NB4 (cell line): ENCODE measurements around the gene GLB1L.
"Not testable (repeated sequence)": the region's sequence is repeated elsewhere in the genome, so short reads cannot be mapped to it uniquely, and the experiment has no call there.

Source experiments
- DNase-seq: peaks from one replicate; pipeline ENCODE4 v3.0.0; 2010; ENCODE audit warnings: low read depth
- H3K4me3 ChIP-seq: one replicate; pipeline ENCODE4 v1.5.1; 2011; ENCODE audit warnings: mild to moderate bottlenecking, low read depth, low read length, moderate library complexity
- CTCF ChIP-seq: IDR thresholded peaks from one replicate; pipeline ENCODE4 v1.5.1; 2012; ENCODE audit warnings: low read depth, low read length
- MYC ChIP-seq: IDR thresholded peaks from 2 replicates; pipeline ENCODE4 v1.6.1; 2011; ENCODE audit warnings: low read depth, low read length
- POLR2A ChIP-seq: IDR thresholded peaks from 2 replicates; pipeline ENCODE4 v1.6.1; 2011; ENCODE audit warnings: mild to moderate bottlenecking; ENCODE audit not compliant: insufficient read length; ENCODE audit errors: extremely low read depth
- TF ChIP-seq, protein P1 (sequence below): IDR thresholded peaks from 2 replicates; pipeline ENCODE4 v1.6.1; 2011; ENCODE audit warnings: low read depth, low read length

Gene GLB1L

DNA sequence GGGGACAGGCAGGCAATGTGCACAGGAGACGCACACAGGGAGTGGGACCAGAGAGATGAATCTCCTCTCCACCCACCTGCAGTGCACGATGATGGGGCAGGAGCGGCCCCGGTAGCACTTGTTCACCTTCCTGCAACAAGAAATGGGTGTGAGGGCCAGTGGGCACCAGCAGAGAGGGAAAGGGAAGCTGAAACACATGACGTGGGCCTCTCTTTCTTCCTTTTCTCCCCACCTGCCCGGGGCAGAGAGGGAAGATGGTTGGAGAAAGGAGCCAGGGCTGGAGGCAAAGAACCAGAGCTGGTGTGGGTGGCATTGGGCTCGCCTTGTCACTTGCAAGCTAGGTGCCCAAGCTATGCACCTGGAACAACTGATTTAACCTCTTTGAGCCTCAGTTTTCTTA, 46.1 kb upstream of the GLB1L start:
- no peak for DNase-seq
- TF ChIP-seq, protein P1, sequence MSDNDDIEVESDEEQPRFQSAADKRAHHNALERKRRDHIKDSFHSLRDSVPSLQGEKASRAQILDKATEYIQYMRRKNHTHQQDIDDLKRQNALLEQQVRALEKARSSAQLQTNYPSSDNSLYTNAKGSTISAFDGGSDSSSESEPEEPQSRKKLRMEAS, result no peak
- TF ChIP-seq MYC, result no peak
- TF ChIP-seq POLR2A, result no peak
- H3K4me3 ChIP-seq, result no peak overlapping the region

- no peak for TF ChIP-seq CTCF
- no peak for TF ChIP-seq POLR2A
- TF ChIP-seq, protein P1, result no peak
- no peak for TF ChIP-seq MYC
- no peak for DNase-seq
Observed at GRCh38 chr2:219290381-219291171, 45.3 kb upstream of the GLB1L start.

GRCh38 chr2:219289537-219290361, 44.5 kb upstream of the GLB1L start:
- DNase-seq, result peak; percentile 48
- no peak overlapping the region for H3K4me3 ChIP-seq
- TF ChIP-seq, protein P1, result 0 out of 2 replicates have a peak, but pooled peaks have one; percentile 12
- TF ChIP-seq CTCF (no peak), POLR2A (no peak), MYC (no peak)

More at GRCh38 chr2:219290381-219291171, 45.3 kb upstream of the GLB1L start:
- no peak overlapping the region for H3K4me3 ChIP-seq

DNA sequence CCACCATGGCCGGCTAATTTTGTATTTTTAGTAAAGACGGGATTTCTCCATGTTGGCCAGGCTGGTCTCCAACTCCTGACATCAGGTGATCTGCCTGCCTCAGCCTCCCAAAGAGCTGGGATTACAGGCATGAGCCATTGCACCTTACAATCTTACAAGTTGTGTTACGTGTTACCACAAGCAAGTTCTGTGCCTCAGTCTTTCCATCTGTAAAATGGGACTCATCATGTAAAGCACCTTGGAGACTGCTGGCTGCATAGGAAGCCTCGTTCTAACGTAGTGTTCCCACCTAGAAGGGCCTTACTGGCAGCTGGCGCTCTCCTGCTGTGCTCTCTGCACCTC, 43.9 kb upstream of the GLB1L start:
- no peak for DNase-seq
- H3K4me3 ChIP-seq, result no peak overlapping the region
- TF ChIP-seq CTCF, result no peak
- TF ChIP-seq MYC, result no peak
- TF ChIP-seq, protein P1, result no peak
- TF ChIP-seq POLR2A, result no peak

DNA sequence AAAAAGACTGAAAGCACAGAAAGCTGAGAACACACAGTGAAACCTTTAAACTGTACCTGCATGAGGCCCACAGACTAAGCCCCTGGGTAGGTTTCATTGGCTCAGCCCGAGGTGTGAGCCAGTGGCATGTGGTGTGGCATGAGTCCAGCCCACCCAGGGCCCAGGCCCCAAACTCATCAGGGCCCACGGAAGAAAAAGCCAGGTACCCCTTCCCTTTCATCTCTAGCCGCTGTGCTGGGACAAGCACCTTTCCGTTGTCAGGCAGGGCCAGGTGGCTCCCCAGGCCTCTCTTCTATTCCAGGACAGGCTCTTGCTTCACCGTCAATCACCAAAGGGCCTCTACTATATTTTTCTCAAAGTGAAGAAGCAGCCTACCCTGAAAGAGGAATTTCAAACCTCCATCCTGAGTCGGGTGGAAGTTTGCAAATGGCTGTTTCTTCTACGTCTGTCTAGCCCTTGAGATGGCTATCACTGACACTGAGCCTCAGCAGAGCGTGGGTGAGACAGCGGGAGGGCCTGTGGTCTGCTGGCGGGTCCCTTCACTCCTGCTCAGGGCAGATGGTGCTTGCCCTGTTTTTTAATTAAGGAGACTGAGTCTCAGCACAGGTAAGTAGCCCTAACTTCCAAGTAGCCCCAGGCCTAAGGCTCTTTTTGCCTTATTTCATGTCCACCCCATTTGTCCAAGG, 42.5 kb upstream of the GLB1L start:
- no peak overlapping the region for H3K4me3 ChIP-seq
- DNase-seq, result peak; percentile 37
- TF ChIP-seq, protein P1, result no peak
- TF ChIP-seq CTCF (no peak), POLR2A (no peak), MYC (no peak)

- not testable (repeated sequence) for H3K4me3 ChIP-seq, DNase-seq
Observed at GRCh38 chr2:219287116-219287440, 41.8 kb upstream of the GLB1L start.
